NT2/D1 (cell line): Measurements from ENCODE around the gene AVPR1B.

Source experiments
- YY1 ChIP-seq: IDR thresholded peaks from 2 replicates; pipeline ENCODE4 v1.6.1; 2011; ENCODE audit not compliant: insufficient read length, insufficient read depth
- ZNF274 ChIP-seq: IDR thresholded peaks from 2 replicates; pipeline ENCODE4 v1.6.1; 2011; ENCODE audit warnings: mild to moderate bottlenecking, low read depth, low read length

DNA sequence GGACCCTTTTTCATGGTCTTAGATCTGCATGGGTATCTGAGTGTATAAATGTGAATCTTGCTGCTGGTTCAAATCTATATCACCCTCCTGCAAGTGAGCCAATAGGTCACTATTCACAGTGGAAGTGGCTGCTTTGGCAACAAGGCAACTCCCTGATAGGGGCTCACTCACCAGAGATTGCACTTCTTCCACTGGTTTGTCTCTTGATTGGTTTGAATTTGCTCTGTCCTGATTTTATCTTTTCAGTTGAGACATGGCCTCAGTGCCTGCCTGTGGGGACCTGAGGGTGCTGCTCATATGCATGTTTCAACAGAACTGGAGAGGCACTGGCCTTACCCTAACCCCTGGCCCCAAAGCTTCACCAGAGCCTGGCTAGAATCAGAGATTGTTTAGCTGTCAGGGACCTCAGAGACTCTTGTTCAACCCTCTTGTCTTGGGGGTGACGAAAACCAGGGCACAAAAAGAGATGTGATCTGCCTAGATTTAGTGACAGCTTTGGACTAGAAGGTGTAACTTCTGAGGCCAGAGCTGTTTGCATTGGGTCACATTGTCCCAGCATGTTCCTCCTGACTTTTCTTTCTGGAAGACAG is 16.9 kb downstream of the AVPR1B start:
- no peak for TF ChIP-seq YY1
- TF ChIP-seq ZNF274 = no peak
